Hindlimb muscle (tissue), 1 donor: ENCODE data around the gene PPIF. TPM values are rescaled to one million over a fixed set of nuclear protein-coding genes. Genes with fewer than 3 reads are reported as not detected.

Experiments used
- DNase-seq: peaks from one replicate; pipeline ENCODE4 v3.0.0-alpha.2; 2013
- polyA plus RNA-seq: library from polyadenylated mRNA; unstranded; fragments of 120-200 nt; gene quantifications from one replicate; pipeline ENCODE4 v1.2.1, GENCODE V29; 2013; ENCODE audit not compliant: insufficient read length

PPIF gene
- polyA plus RNA-seq, 1 donor: 21.5 TPM

- DNase-seq: no peak
Observed at GRCh38 chr10:79387974-79388850, 40.9 kb downstream of the PPIF start.

GRCh38 chr10:79390057-79390456 lies 42.8 kb downstream of the PPIF start:
- no peak for DNase-seq

DNA sequence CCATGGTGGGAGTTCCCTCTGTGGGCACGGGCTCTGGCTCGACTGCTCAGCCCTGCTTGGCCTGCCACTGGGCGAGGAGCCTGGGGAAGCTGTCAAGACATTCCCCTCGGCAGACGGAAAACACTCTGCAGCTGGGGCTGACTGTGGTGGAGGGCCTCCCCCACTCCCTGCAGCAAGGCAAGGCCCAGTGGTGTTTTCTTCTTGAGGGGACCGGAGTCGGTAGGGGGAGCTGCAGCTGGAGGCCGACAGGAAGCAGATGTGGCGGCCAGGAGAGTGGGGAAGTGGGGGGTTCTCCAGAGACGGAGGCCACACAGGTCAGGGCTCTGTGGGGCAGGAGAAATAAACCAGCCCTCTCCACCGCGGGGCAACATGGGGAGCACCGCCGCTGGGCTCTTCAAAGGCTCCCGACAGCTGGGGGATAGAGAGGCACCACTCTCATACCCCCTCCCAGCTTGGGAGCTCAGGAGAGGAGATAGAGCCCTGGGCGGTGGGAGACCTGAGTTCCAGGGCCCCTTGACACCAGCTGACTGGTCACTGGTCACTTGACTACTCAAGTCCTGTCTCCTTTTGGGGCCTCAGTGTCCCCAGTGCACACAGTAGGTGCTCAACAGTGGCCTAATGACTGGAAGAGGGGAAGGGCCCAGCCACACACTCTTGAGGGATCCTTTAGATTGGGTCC lies 43.4 kb downstream of the PPIF start:
- DNase-seq: no peak

GRCh38 chr10:79391231-79392019 lies 44.2 kb downstream of the PPIF start:
- no peak for DNase-seq

GRCh38 chr10:79392020-79392398 lies 44.7 kb downstream of the PPIF start:
- DNase-seq: no peak

- DNase-seq: no peak
Observed at GRCh38 chr10:79392506-79393176, 45.4 kb downstream of the PPIF start.

DNA sequence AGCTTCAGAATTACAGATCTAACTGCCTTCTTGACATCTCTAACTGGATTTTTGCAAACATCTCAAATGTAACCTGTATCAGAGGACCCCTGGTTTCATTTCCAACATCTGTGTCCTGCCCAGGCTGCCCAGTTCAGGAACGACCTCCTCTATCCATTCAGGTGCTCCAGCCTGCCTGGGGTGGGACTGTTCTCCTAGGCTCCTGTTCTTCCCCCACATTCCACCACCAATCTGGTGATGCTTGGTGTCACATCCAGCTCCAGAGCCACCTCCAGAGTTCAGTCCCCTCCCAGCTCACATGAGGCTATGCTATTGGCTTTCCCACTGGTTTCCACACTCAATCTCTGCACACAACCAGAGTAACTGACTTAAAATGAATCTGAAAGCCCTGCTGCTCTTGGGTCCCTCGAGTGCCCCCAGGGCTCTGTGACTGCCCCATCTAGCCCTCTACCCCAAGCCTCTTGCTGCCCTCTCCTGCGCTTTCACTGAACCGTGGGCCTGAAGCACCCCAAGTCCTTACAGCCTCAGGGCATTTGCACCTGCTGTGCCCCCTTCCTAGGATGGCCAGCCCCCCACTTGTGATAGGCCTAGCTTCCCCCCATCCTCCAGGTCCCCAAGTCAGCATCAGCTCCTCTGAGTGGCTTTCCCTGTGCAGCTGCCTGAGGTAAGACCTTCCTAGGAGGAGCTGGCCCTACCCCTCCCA lies 46.1 kb downstream of the PPIF start:
- no peak for DNase-seq

GRCh38 chr10:79393924-79394610 lies 46.8 kb downstream of the PPIF start:
- DNase-seq: no peak

GRCh38 chr10:79394664-79395063 lies 47.4 kb downstream of the PPIF start:
- no peak for DNase-seq

DNA sequence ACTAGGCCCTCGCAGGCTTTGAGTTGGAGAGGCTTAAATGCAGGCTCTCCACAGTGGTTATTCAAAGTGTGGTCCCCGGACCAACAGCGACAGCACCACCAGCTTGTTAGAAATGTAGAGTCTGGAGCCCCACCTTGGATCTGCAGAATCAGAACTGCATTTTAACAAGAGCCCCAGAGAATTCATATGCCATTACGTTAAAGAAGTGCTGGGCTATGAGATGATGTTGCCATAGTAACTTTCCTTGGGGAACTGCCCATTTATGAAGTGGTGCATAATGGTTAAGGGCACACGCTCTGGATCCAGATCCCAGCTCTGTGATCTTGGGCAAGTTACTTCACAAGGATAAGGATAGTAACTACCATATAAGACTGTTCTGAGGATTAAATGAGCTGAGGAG lies 49.3 kb downstream of the PPIF start:
- DNase-seq: no peak

GRCh38 chr10:79397051-79397450 lies 49.8 kb downstream of the PPIF start:
- DNase-seq: no peak

DNA sequence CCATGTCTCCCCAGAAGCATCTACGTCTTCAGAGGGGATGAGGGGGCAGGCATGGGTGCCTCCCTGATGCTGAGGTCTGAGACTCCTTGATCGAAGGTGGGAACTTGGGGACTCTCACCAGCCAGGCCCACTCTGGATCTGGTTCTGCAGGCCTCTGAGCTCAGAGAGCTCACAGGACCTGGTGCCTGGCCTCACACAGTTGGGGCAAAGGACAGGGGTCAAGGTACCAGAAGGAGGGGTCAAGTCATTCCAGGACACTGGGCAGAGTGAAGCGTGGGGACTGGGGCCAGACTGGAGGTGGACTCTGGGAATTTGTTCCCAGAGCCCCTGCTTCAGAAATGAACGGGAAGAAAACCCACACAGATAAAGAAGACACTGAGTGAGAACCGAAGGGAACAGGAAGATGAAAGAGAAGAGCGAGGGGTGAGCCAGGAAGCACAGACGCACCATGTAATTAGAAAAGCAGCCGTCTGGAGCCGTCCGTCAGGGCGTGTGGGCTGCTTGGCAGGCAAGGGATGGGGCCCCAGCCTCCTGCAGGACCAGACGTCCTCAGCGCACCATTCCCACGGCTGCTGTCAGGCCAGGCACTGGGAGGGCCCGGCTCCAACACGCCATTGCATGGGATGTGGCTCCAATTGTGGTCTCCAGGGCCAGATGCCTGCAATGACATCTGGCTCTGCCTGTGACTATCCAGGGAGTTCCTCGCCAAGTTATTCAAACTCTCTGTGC lies 50.5 kb downstream of the PPIF start:
- no peak for DNase-seq

- DNase-seq: no peak
Observed at GRCh38 chr10:79398642-79399041, 51.4 kb downstream of the PPIF start.

- DNase-seq: peak; percentile 86
Observed at GRCh38 chr10:79399223-79399831, 52.1 kb downstream of the PPIF start.

DNA sequence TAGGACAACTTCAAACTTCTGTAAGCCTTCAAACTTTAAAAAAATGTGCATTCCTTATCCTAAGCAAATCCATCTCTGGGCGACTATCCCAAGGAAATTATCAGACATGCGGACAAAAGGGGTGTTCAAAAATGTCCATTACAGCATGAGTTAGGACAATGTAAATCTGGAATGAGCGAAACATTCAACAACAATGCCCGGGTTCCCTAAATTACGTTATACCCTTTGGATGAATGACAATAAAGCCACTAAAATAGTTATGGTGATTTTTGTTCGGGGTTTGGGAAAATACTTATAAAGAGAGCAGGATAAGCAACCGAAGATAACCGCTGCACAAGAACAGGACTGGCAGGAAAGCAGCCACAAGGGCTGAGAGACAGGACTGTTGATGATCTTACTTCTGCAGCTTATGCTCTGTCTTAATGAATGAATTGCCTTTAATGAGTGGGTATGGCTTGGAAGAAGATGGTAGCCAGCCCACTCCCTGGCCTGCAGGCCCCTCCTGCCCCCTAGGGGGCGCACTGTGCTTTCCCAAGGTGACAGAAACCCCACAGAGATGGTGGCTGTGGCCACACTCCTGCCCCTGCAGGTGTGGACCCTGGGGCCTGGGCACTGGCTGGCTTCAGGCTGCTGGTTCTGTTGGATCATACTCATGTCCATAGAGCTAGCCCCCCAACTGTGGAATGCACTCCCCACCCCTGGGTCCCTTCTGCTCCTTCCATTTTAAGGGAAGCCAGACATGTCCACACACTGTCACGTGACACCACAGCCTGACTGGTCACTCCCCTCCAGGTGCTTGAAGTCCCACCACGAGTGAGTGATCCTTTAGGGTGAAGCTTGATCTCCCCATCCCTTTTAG lies 53.1 kb downstream of the PPIF start:
- DNase-seq: no peak

DNA sequence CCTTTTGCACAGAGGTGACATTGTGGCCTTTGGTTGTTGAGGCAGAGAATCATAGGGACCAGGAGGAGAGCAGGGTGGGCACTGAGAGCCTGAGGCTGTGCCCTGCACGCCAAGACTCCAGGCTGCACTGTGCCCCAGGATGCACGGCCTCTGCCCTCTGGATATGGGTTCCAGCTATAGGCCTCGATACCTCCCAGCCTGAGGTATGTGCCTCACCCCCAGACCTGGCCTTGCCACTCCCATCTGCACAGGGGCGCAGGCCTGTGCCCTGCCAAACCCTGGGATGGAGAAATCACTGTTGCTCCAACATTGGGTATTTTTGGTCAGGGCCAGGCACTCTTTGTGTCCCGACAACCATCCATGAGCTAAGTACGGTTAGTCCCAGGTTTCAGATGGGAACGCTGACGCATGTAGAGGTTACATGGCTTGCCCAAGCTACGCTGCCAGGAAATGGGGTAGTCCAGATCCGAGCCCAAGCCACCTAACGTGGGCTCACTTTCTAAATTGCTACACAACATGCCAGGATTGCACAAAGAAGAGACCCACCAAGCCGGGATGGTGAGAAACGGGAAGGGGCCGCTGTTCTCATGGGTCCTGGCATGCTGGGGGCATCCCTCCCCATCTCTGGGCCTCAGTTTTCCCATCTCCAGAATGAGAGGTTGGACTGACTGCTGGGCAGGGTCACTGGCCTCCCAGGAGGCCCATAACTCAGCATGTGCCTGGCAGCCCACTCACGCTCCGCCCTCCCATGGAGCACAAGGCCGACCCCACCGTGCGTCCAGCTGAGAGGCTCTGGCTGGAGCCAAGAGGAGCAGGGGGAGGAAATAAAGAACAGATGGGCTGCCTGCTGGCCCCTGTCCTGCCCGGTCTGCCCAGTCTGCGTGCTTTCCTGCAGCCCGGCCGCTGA lies 54.0 kb downstream of the PPIF start:
- DNase-seq: peak; percentile 74

GRCh38 chr10:79402625-79402946 lies 55.3 kb downstream of the PPIF start:
- DNase-seq: no peak

- DNase-seq: no peak
Observed at GRCh38 chr10:79402951-79403350, 55.7 kb downstream of the PPIF start.
